IMR-90 (cell line): ENCODE measurements around the gene ZNF716. TPM values are rescaled to one million over a fixed set of nuclear protein-coding genes. Genes with fewer than 3 reads are reported as not detected.
"Not testable (repeated sequence)": the region's sequence is repeated elsewhere in the genome, so short reads cannot be mapped to it uniquely, and the experiment has no call there.

Experiments
- ATAC-seq: fragments of 200-7000 bp; cut with Tn5 transposase; 2 replicates; pipeline ENCODE4 v1.9.1; 2020; ENCODE audit warnings: low read depth, mild to moderate bottlenecking, moderate library complexity
- BruUV-seq: library from RNA; stranded (reverse); fragments of 400-500 nt; replicated peaks from 2 replicates; lab custom pipeline; 2021; lab: Mats Ljungman, UMichigan
- CTCF ChIA-PET: fragments of 300-600 bp; formaldehyde crosslinking; extraction: SDS; loops from one replicate; lab custom pipeline; 2021; ENCODE audit warnings: antibody characterized with exemption; lab: Yijun Ruan, JAX
- POLR2A ChIA-PET: fragments of 300-600 bp; sonication (Branson Sonifier 250); formaldehyde crosslinking; loops from one replicate; lab custom pipeline; 2022; ENCODE audit warnings: antibody characterized with exemption; ENCODE audit not compliant: unreplicated experiment; lab: Charles Lee
- DNase-seq: peaks from one replicate; pipeline ENCODE4 v3.0.0; 2013
- H2AFZ ChIP-seq: replicated peaks from 2 replicates; pipeline ENCODE3; 2013; ENCODE audit warnings: low read length, mild to moderate bottlenecking; ENCODE audit not compliant: poor library complexity
- H2AK5ac ChIP-seq: 2 replicates; pipeline ENCODE4 v1.6.1; 2013; ENCODE audit warnings: low read depth, low read length, inconsistent platforms
- H2AK9ac ChIP-seq: replicated peaks from 2 replicates; pipeline ENCODE3; 2013; ENCODE audit warnings: mild to moderate bottlenecking, low read depth, low read length, moderate library complexity; ENCODE audit not compliant: poor library complexity
- H2BK120ac ChIP-seq: 2 replicates; pipeline ENCODE4 v1.6.1; 2013; ENCODE audit warnings: low read depth, low read length, inconsistent platforms
- H2BK15ac ChIP-seq: 3 replicates; pipeline ENCODE4 v1.6.1; 2013; ENCODE audit warnings: low read depth, low read length, inconsistent platforms
- H2BK20ac ChIP-seq: 2 replicates; pipeline ENCODE4 v1.6.1; 2013; ENCODE audit warnings: low read depth, mild to moderate bottlenecking, inconsistent platforms, low read length, moderate library complexity
- H2BK5ac ChIP-seq: 2 replicates; pipeline ENCODE4 v1.6.1; 2013; ENCODE audit warnings: mild to moderate bottlenecking, low read depth, low read length, inconsistent platforms; ENCODE audit not compliant: poor library complexity, severe bottlenecking
- H3K14ac ChIP-seq: replicated peaks from 2 replicates; pipeline ENCODE4 v1.6.1; 2013; ENCODE audit warnings: low read depth, low read length, inconsistent platforms
- H3K18ac ChIP-seq: 2 replicates; pipeline ENCODE4 v1.6.1; 2013; ENCODE audit warnings: low read depth, low read length, control low read depth
- H3K23ac ChIP-seq: 2 replicates; pipeline ENCODE4 v1.6.1; 2013; ENCODE audit warnings: low read depth, low read length, inconsistent platforms
- H3K27ac ChIP-seq: 2 replicates; pipeline ENCODE4 v1.5.1; 2013; ENCODE audit warnings: mild to moderate bottlenecking, control low read depth, low read length; ENCODE audit not compliant: insufficient read depth
- H3K27me3 ChIP-seq: 2 replicates; pipeline ENCODE4 v1.6.1; 2013; ENCODE audit warnings: low read length; ENCODE audit not compliant: control insufficient read depth, insufficient read depth
- H3K36me3 ChIP-seq: 2 replicates; pipeline ENCODE4 v1.6.1; 2013; ENCODE audit warnings: low read length, mixed read lengths; ENCODE audit not compliant: control insufficient read depth, insufficient read depth
- H3K4ac ChIP-seq: 2 replicates; pipeline ENCODE4 v1.6.1; 2013; ENCODE audit warnings: low read depth, low read length, inconsistent platforms
- H3K4me1 ChIP-seq: 2 replicates; pipeline ENCODE4 v1.6.1; 2013; ENCODE audit warnings: low read length, mixed read lengths; ENCODE audit not compliant: control insufficient read depth, insufficient read depth
- H3K4me2 ChIP-seq: 2 replicates; pipeline ENCODE4 v1.6.1; 2013; ENCODE audit warnings: low read depth, mild to moderate bottlenecking, control low read depth, low read length, moderate library complexity
- H3K4me3 ChIP-seq: 2 replicates; pipeline ENCODE4 v1.5.1; 2013; ENCODE audit warnings: low read depth, mild to moderate bottlenecking, control low read depth, low read length, moderate library complexity; ENCODE audit not compliant: insufficient read depth
- H3K56ac ChIP-seq: 2 replicates; pipeline ENCODE4 v1.6.1; 2013; ENCODE audit warnings: low read length, inconsistent platforms; ENCODE audit not compliant: insufficient read depth; ENCODE audit errors: extremely low read depth
- H3K79me1 ChIP-seq, 2 experiments: 2 replicates each; pipeline ENCODE4 v1.6.1; 2013; ENCODE audit warnings: low read length in 2 of 2, inconsistent platforms in 1 of 2, low read depth in 1 of 2
- H3K9ac ChIP-seq: 2 replicates; pipeline ENCODE4 v1.6.1; 2013; ENCODE audit warnings: low read depth, low read length, control low read depth
- H3K9me1 ChIP-seq: 2 replicates; pipeline ENCODE4 v1.6.1; 2013; ENCODE audit warnings: low read length, inconsistent platforms; ENCODE audit not compliant: insufficient read depth
- H3K9me3 ChIP-seq: 2 replicates; pipeline ENCODE4 v1.6.1; 2013; ENCODE audit warnings: low read length; ENCODE audit not compliant: control insufficient read depth, insufficient read depth
- H4K20me1 ChIP-seq: 2 replicates; pipeline ENCODE4 v1.6.1; 2013; ENCODE audit warnings: low read length, inconsistent platforms; ENCODE audit not compliant: insufficient read depth
- H4K5ac ChIP-seq: 2 replicates; pipeline ENCODE4 v1.6.1; 2013; ENCODE audit warnings: mild to moderate bottlenecking, low read depth, low read length, control low read depth
- H4K8ac ChIP-seq, 2 experiments: 2 replicates each; pipeline ENCODE4 v1.6.1; 2013; ENCODE audit warnings: low read depth in 2 of 2, low read length in 2 of 2, control low read depth in 1 of 2, inconsistent platforms in 1 of 2
- H4K91ac ChIP-seq: 2 replicates; pipeline ENCODE4 v1.6.1; 2013; ENCODE audit warnings: low read depth, low read length, inconsistent platforms; ENCODE audit not compliant: insufficient read depth
- WGBS, 2 experiments: methylation state at CpG; one replicate each; pipeline versions ENCODE4 v1.1.5 to v1.1.7; 2013; ENCODE audit warnings: missing lambda C conversion rate in 2 of 2; ENCODE audit not compliant: insufficient read length in 1 of 2; ENCODE audit errors: extremely low coverage in 2 of 2; 5-methylcytosine and 5-hydroxymethylcytosine counted together
- dilution Hi-C: fragments of 300-500 bp; cut with HindIII; formaldehyde crosslinking; loops from one replicate; pipeline ENCODE4 v1.14.3; 2018; ENCODE audit warnings: low sequenced_read_pairs; ENCODE audit not compliant: unreplicated experiment
- in situ Hi-C: fragments of 300-500 bp; cut with MboI; formaldehyde crosslinking; loops from 3 replicates; pipeline ENCODE4 v1.14.3; 2019; ENCODE audit warnings: low sequenced_read_pairs, inconsistent platforms, mixed read lengths
- intact Hi-C: fragments of 100-400 bp; cut with micrococcal nuclease; formaldehyde crosslinking; loops from 2 replicates; pipeline ENCODE4 v1.10.0; 2022
- polyA plus RNA-seq, 3 experiments: library from polyadenylated mRNA; depleted of rRNA; stranded (reverse); fragments of >200 nt; gene quantifications; 2 replicates each; pipeline ENCODE4 v1.2.3, GENCODE V29; 2012; ENCODE audit warnings: low replicate concordance in 1 of 3
- total RNA-seq: library from RNA; depleted of rRNA; stranded (reverse); fragments of >200 nt; gene quantifications from 2 replicates; pipeline ENCODE4 v1.2.3, GENCODE V29; 2012

The ZNF716 gene
- total and polyA plus RNA-seq, 2 of the 4 experiments (the other 2 are of a cell fraction) = not detected

GRCh38 chr7:57495111-57495510 is 45.1 kb downstream of the ZNF716 start:
- DNase-seq, in situ Hi-C loops, H2BK5ac ChIP-seq, dilution Hi-C loops, H2AFZ ChIP-seq, H4K91ac ChIP-seq, CTCF ChIA-PET, H2BK120ac ChIP-seq, POLR2A ChIA-PET, H3K9me1 ChIP-seq, H2BK20ac ChIP-seq, H2AK5ac ChIP-seq, H4K20me1 ChIP-seq, H4K5ac ChIP-seq, H3K4me3 ChIP-seq, ATAC-seq, H3K9ac ChIP-seq, H2BK15ac ChIP-seq, intact Hi-C loops, H3K56ac ChIP-seq, H3K27ac ChIP-seq, H3K4me1 ChIP-seq, BruUV-seq, H3K79me1 ChIP-seq, H3K4ac ChIP-seq, H3K4me2 ChIP-seq, H2AK9ac ChIP-seq, H4K8ac ChIP-seq, H3K23ac ChIP-seq, H3K36me3 ChIP-seq, H3K27me3 ChIP-seq, H3K14ac ChIP-seq, H3K18ac ChIP-seq: not testable (repeated sequence)
- WGBS, 2 experiments = 58 to 100% methylated on average over 3 to 8 of the region's 8 CpGs
- peaks cover 30% of the 10 kb centered on the region for H3K9me3 ChIP-seq
